H1 (cell line): ENCODE measurements around the gene GRIN3A. TPM values are rescaled to one million over a fixed set of nuclear protein-coding genes. Genes with fewer than 3 reads are reported as not detected.

Experiments used
- CTCF ChIA-PET: fragments of 300-600 bp; sonication (Branson Sonifier 250); formaldehyde crosslinking; loops from one replicate; lab custom pipeline; 2021; ENCODE audit not compliant: partially characterized antibody; lab: Charles Lee
- POLR2A ChIA-PET: fragments of 300-600 bp; sonication (Branson Sonifier 250); formaldehyde crosslinking; loops from one replicate; lab custom pipeline; 2021; ENCODE audit warnings: inconsistent platforms; ENCODE audit not compliant: partially characterized antibody; lab: Charles Lee
- DNase-seq, 2 experiments: peaks; one replicate each; pipeline versions ENCODE4 v3.0.0 to v3.0.0-alpha.2; 2010 to 2022; ENCODE audit warnings: low spot score in 2 of 2, low read depth in 1 of 2, mixed read lengths in 1 of 2
- FAIRE-seq: peaks from 2 replicates; lab custom pipeline; 2011; peaks lifted over from hg19 to GRCh38; lab: Jason Lieb, UNC
- H2AFZ ChIP-seq: 2 replicates; pipeline ENCODE4 v1.8.1; 2012; ENCODE audit warnings: low read length, inconsistent platforms
- H2AK5ac ChIP-seq: 2 replicates; pipeline ENCODE4 v1.6.1; 2013; ENCODE audit warnings: low read depth, low read length
- H2BK120ac ChIP-seq: replicated peaks from 2 replicates; pipeline ENCODE3; 2013; ENCODE audit warnings: low read depth, low read length, inconsistent platforms
- H2BK12ac ChIP-seq: 2 replicates; pipeline ENCODE4 v1.6.1; 2013; ENCODE audit warnings: low read depth, low read length
- H2BK15ac ChIP-seq: 2 replicates; pipeline ENCODE4 v1.6.1; 2013; ENCODE audit warnings: low read length
- H2BK20ac ChIP-seq: 2 replicates; pipeline ENCODE4 v1.6.1; 2013; ENCODE audit warnings: low read length
- H2BK5ac ChIP-seq: 2 replicates; pipeline ENCODE4 v1.6.1; 2013; ENCODE audit warnings: low read depth, low read length
- H3K14ac ChIP-seq: 2 replicates; pipeline ENCODE4 v1.6.1; 2013; ENCODE audit warnings: inconsistent platforms; ENCODE audit not compliant: insufficient read length
- H3K18ac ChIP-seq: 2 replicates; pipeline ENCODE4 v1.6.1; 2013; ENCODE audit warnings: low read length; ENCODE audit errors: extremely low read depth
- H3K23ac ChIP-seq: 2 replicates; pipeline ENCODE4 v1.6.1; 2013; ENCODE audit warnings: inconsistent platforms; ENCODE audit not compliant: insufficient read length
- H3K23me2 ChIP-seq: 2 replicates; pipeline ENCODE4 v1.6.1; 2013; ENCODE audit warnings: low read depth, low read length
- H3K27ac ChIP-seq: 2 replicates; pipeline ENCODE4 v1.6.1; 2011; ENCODE audit warnings: low read depth, low read length, inconsistent platforms
- H3K27me3 ChIP-seq, 4 experiments: replicated peaks in 1 of 4; 1 replicate in 1 of 4; 2 replicates in 3 of 4; pipeline versions ENCODE4 v1.6.1 to v1.8.1; 2011 to 2013; ENCODE audit warnings: low read length in 3 of 4, mild to moderate bottlenecking in 3 of 4, inconsistent platforms in 2 of 4, mixed read lengths in 2 of 4, moderate library complexity in 1 of 4; ENCODE audit not compliant: control insufficient read depth in 3 of 4, insufficient read depth in 3 of 4; ENCODE audit errors: extremely low read depth in 1 of 4
- H3K36me3 ChIP-seq, 4 experiments: 2 replicates each; pipeline versions ENCODE4 v1.6.1 to v1.8.1; 2011 to 2013; ENCODE audit warnings: mild to moderate bottlenecking in 4 of 4, low read length in 3 of 4, moderate library complexity in 2 of 4, control low read depth in 1 of 4, inconsistent platforms in 1 of 4; ENCODE audit not compliant: insufficient read depth in 4 of 4, control insufficient read depth in 2 of 4
- H3K4ac ChIP-seq: replicated peaks from 2 replicates; pipeline ENCODE3; 2013; ENCODE audit warnings: low read length, low read depth, mixed read lengths, inconsistent platforms; ENCODE audit not compliant: insufficient read length
- H3K4me1 ChIP-seq, 4 experiments: replicated peaks in 1 of 4; 1 replicate in 1 of 4; 2 replicates in 3 of 4; pipeline versions ENCODE4 v1.6.1 to v1.8.1; 2011 to 2013; ENCODE audit warnings: low read length in 3 of 4, inconsistent platforms in 2 of 4, mixed read lengths in 1 of 4; ENCODE audit not compliant: insufficient read depth in 4 of 4, control insufficient read depth in 3 of 4
- H3K4me2 ChIP-seq, 2 experiments: 2 replicates each; pipeline versions ENCODE4 v1.6.1 to v1.8.1; 2011 to 2013; ENCODE audit warnings: low read depth in 2 of 2, low read length in 2 of 2, control low read depth in 1 of 2, inconsistent platforms in 1 of 2, mild to moderate bottlenecking in 1 of 2; ENCODE audit not compliant: insufficient read depth in 1 of 2
- H3K4me3 ChIP-seq, 4 experiments: fragments of 200-600, 300-600 bp in 1 of 4; sonication (generic), shearing (Covaris generic), sonication (Bioruptor Twin) in 1 of 4; 2 replicates each; pipeline versions ENCODE4 v1.5.1 to v1.8.1; 2011 to 2016; ENCODE audit warnings: low read length in 4 of 4, low read depth in 3 of 4, control low read depth in 2 of 4, inconsistent platforms in 2 of 4, mild to moderate bottlenecking in 2 of 4, mixed read lengths in 1 of 4, moderate library complexity in 1 of 4; ENCODE audit not compliant: insufficient read depth in 2 of 4; ENCODE audit errors: extremely low read depth in 1 of 4
- H3K56ac ChIP-seq: replicated peaks from 2 replicates; pipeline ENCODE3; 2013; ENCODE audit warnings: low read depth, mild to moderate bottlenecking, mixed read lengths, low read length, inconsistent platforms; ENCODE audit not compliant: insufficient read length
- H3K79me1 ChIP-seq: 2 replicates; pipeline ENCODE4 v1.6.1; 2013; ENCODE audit warnings: low read depth, low read length, control low read depth
- H3K79me2 ChIP-seq, 2 experiments: 2 replicates each; pipeline versions ENCODE4 v1.6.1 to v1.8.1; 2012 to 2013; ENCODE audit warnings: low read length in 2 of 2, mild to moderate bottlenecking in 2 of 2, inconsistent platforms in 1 of 2; ENCODE audit not compliant: insufficient read depth in 2 of 2, control insufficient read depth in 1 of 2
- H3K9ac ChIP-seq, 4 experiments: replicated peaks in 1 of 4; 1 replicate in 1 of 4; 2 replicates in 3 of 4; pipeline versions ENCODE4 v1.6.1 to v1.8.1; 2011 to 2013; ENCODE audit warnings: low read depth in 3 of 4, low read length in 3 of 4, control low read depth in 2 of 4, mild to moderate bottlenecking in 2 of 4, moderate library complexity in 2 of 4, inconsistent platforms in 1 of 4; ENCODE audit errors: extremely low read depth in 1 of 4
- H3K9me3 ChIP-seq, 2 experiments: 2 replicates each; pipeline versions ENCODE4 v1.6.1 to v1.8.1; 2012 to 2013; ENCODE audit warnings: mild to moderate bottlenecking in 2 of 2, moderate library complexity in 2 of 2, control low read depth in 1 of 2, inconsistent platforms in 1 of 2, low read depth in 1 of 2, low read length in 1 of 2, mixed read lengths in 1 of 2; ENCODE audit not compliant: insufficient read depth in 2 of 2
- H4K20me1 ChIP-seq, 2 experiments: replicated peaks in 1 of 2; 2 replicates each; pipeline versions ENCODE3 to v1.8.1; 2011 to 2013; ENCODE audit warnings: inconsistent platforms in 2 of 2, low read length in 2 of 2, mild to moderate bottlenecking in 1 of 2; ENCODE audit not compliant: insufficient read depth in 2 of 2, control insufficient read depth in 1 of 2
- H4K5ac ChIP-seq: 2 replicates; pipeline ENCODE4 v1.6.1; 2013; ENCODE audit warnings: low read length, low read depth, mixed read lengths, inconsistent platforms; ENCODE audit not compliant: insufficient read length
- H4K8ac ChIP-seq: 2 replicates; pipeline ENCODE4 v1.8.0; 2013; ENCODE audit warnings: mild to moderate bottlenecking, moderate library complexity, low read length, inconsistent platforms; ENCODE audit not compliant: insufficient read depth; ENCODE audit errors: extremely low read depth
- H4K91ac ChIP-seq: replicated peaks from 2 replicates; pipeline ENCODE3; 2013; ENCODE audit warnings: low read length, mixed read lengths, inconsistent platforms; ENCODE audit not compliant: insufficient read length
- ATF3 ChIP-seq: IDR thresholded peaks from 2 replicates; pipeline ENCODE4 v1.6.1; 2011; ENCODE audit warnings: low read depth, mild to moderate bottlenecking, low read length; ENCODE audit not compliant: insufficient read depth
- CHD1 ChIP-seq: IDR thresholded peaks from 2 replicates; pipeline ENCODE4 v1.6.1; 2012; ENCODE audit warnings: low read depth, low read length, improper control_type of control experiment
- E2F6 ChIP-seq: IDR thresholded peaks from 2 replicates; pipeline ENCODE4 v1.6.1; 2012; ENCODE audit warnings: inconsistent platforms
- EP300 ChIP-seq, 2 experiments: IDR thresholded peaks; 1 replicate in 1 of 2; 2 replicates in 1 of 2; pipeline ENCODE4 v1.6.1; 2011 to 2012; ENCODE audit warnings: low read depth in 2 of 2, low read length in 2 of 2, mild to moderate bottlenecking in 2 of 2, borderline replicate concordance in 1 of 2, inconsistent platforms in 1 of 2, moderate library complexity in 1 of 2
- EZH2 ChIP-seq: fragments of 200-600 bp; sonication (generic); IDR thresholded peaks from 2 replicates; pipeline ENCODE4 v1.7.1; 2012; ENCODE audit warnings: low read depth, mild to moderate bottlenecking, moderate library complexity, low read length, inconsistent platforms; ENCODE audit not compliant: severe bottlenecking
- JUN ChIP-seq: IDR thresholded peaks from 2 replicates; pipeline ENCODE4 v1.6.1; 2011; ENCODE audit warnings: low read depth, mild to moderate bottlenecking, improper control_type of control experiment, low read length
- KDM5A ChIP-seq: fragments of 200-600 bp; IDR thresholded peaks from 2 replicates; pipeline ENCODE4 v1.7.1; 2012; ENCODE audit warnings: mild to moderate bottlenecking, low read length, inconsistent platforms, mixed read lengths
- MAFK ChIP-seq: IDR thresholded peaks from 2 replicates; pipeline ENCODE4 v1.6.1; 2012; ENCODE audit warnings: low read depth, mild to moderate bottlenecking, improper control_type of control experiment, low read length
- PHF8 ChIP-seq: fragments of 200-600 bp; sonication (generic); conservative IDR thresholded peaks from 2 replicates; pipeline ENCODE4 v1.7.1; 2012; ENCODE audit warnings: low read depth, mild to moderate bottlenecking, inconsistent platforms, low read length, moderate library complexity
- POU5F1 ChIP-seq: IDR thresholded peaks from 2 replicates; pipeline ENCODE4 v1.6.1; 2011; ENCODE audit warnings: low read depth, mild to moderate bottlenecking, low read length, moderate library complexity
- RFX5 ChIP-seq: IDR thresholded peaks from 2 replicates; pipeline ENCODE4 v1.6.1; 2011; ENCODE audit warnings: low read depth, low read length, improper control_type of control experiment, borderline replicate concordance
- TCF12 ChIP-seq: IDR thresholded peaks from 2 replicates; pipeline ENCODE4 v1.6.1; 2011; ENCODE audit warnings: low read depth, mild to moderate bottlenecking, low read length
- WGBS, 2 experiments: shearing (Covaris generic) in 1 of 2; methylation state at CpG; one replicate each; pipeline versions ENCODE4 v1.1.6 to v1.1.7; 2013 to 2015; ENCODE audit warnings: low lambda C conversion rate in 2 of 2, mixed read lengths in 2 of 2, inconsistent platforms in 1 of 2, low coverage in 1 of 2, missing lambda C conversion rate in 1 of 2; ENCODE audit not compliant: insufficient replicate concordance in 2 of 2, insufficient coverage in 1 of 2, insufficient read length in 1 of 2; ENCODE audit errors: extremely low coverage in 1 of 2, missing lambda C conversion rate in 1 of 2; 5-methylcytosine and 5-hydroxymethylcytosine counted together
- polyA plus RNA-seq, 7 experiments: library from polyadenylated mRNA; depleted of rRNA in 3 of 7; stranded (reverse) in 5 of 7; unstranded in 2 of 7; fragments of >200 nt in 5 of 7; fragments of 200-250 nt in 2 of 7; gene quantifications; 1 replicate in 5 of 7; 2 replicates in 1 of 7; 4 replicates in 1 of 7; pipeline versions ENCODE4 v1.2.1 to v1.2.3, GENCODE V29; 2011 to 2013; ENCODE audit warnings: missing spikeins in 2 of 7, mixed read lengths in 2 of 7
- total RNA-seq: library from RNA; stranded (reverse); fragmentation: NEBNext Ultra II Directional; extraction: Animal tissue kit (Norgen Biotek cat#: 25700); gene quantifications from 2 replicates; pipeline ENCODE4 v1.2.1, GENCODE V29; 2021

The GRIN3A gene
- total and polyA plus RNA-seq, 2 of the 8 experiments (the other 6 are each of a cell fraction or from before 2014, with no cell fraction given), result 0.04 TPM; not detected in 1

GRCh38 chr9:101634741-101635409, 103.6 kb downstream of the GRIN3A start:
- Histone ChIP-seq H4K5ac (no peak overlapping the region), H2BK5ac (no peak overlapping the region), H3K23me2 (no peaks in the 10 kb centered on the region), H4K91ac (no peak overlapping the region), H4K20me1 (no peaks in the 10 kb centered on the region), H3K9ac (no peak overlapping the region), H3K36me3 (no peaks in the 10 kb centered on the region), H2BK120ac (no peak overlapping the region), H2AFZ (no peak overlapping the region), H3K4me1 (no peaks in the 10 kb centered on the region), H3K79me1 (no peaks in the 10 kb centered on the region), H3K18ac (no peak overlapping the region), H2BK20ac (no peak overlapping the region), H3K4me2 (no peak overlapping the region), H2BK15ac (no peak overlapping the region), H3K23ac (no peak overlapping the region), H3K27me3 (no peaks in the 10 kb centered on the region), H3K9me3 (no peaks in the 10 kb centered on the region), H3K79me2 (no peaks in the 10 kb centered on the region), H2BK12ac (no peak overlapping the region), H3K27ac (no peak overlapping the region), H3K14ac (no peak overlapping the region), H3K56ac (no peak overlapping the region), H2AK5ac (no peak overlapping the region), H4K8ac (no peak overlapping the region), H3K4me3 (no peak overlapping the region), H3K4ac (no peak overlapping the region)
- DNase-seq (no peak), FAIRE-seq (no peak)
- WGBS, 2 experiments, result 89% methylated on average over 4 of the region's 4 CpGs; no CpG with 5 or more reads in 1 of the 2 experiments
- POLR2A ChIA-PET, result no interaction called here
- CTCF ChIA-PET, result interaction anchor here (1.1 to 1.2 kb wide), 2 partner anchors 14 to 31 kb away, joined by 4 to 5 read pairs; no protein-coding TSS in a partner anchor
- TF ChIP-seq JUN, result no peak
- TF ChIP-seq TCF12, result no peak
- no peak for TF ChIP-seq EZH2
- TF ChIP-seq ATF3, result no peak
- TF ChIP-seq POU5F1, result no peak
- TF ChIP-seq KDM5A, result no peak
- no peak for TF ChIP-seq CHD1
- no peak for TF ChIP-seq RFX5
- no peak for TF ChIP-seq E2F6
- TF ChIP-seq MAFK, result no peak
- TF ChIP-seq EP300 (IDR thresholded peaks at IDR 0.05; ENCODE audit: borderline replicate concordance in 1 of 2, low read depth in 2 of 2, low read length in 2 of 2), result no peak
- TF ChIP-seq PHF8, result no peak
